Ishikawa (cell line): ENCODE measurements around the gene GFI1B.

ENCODE experiments used
- EP300 ChIP-seq: IDR thresholded peaks from 2 replicates; pipeline ENCODE4 v1.6.1; 2012; ENCODE audit warnings: borderline replicate concordance
- MAX ChIP-seq: IDR thresholded peaks from 2 replicates; pipeline ENCODE4 v1.6.1; 2012

- no peak for TF ChIP-seq EP300
- TF ChIP-seq MAX, result no peak
Observed at GRCh38 chr9:132945186-132946130, 33.0 kb upstream of the GFI1B start.
